NB4 (cell line): ENCODE results near the gene AHRR.

Experiments used
- DNase-seq: peaks from one replicate; pipeline ENCODE4 v3.0.0; 2010; ENCODE audit warnings: low read depth
- H3K4me3 ChIP-seq: one replicate; pipeline ENCODE4 v1.5.1; 2011; ENCODE audit warnings: mild to moderate bottlenecking, low read depth, low read length, moderate library complexity
- MAX ChIP-seq: IDR thresholded peaks from 2 replicates; pipeline ENCODE4 v1.6.1; 2011; ENCODE audit warnings: low read depth, low read length
- MYC ChIP-seq: IDR thresholded peaks from 2 replicates; pipeline ENCODE4 v1.6.1; 2011; ENCODE audit warnings: low read depth, low read length
- POLR2A ChIP-seq: IDR thresholded peaks from 2 replicates; pipeline ENCODE4 v1.6.1; 2011; ENCODE audit warnings: mild to moderate bottlenecking; ENCODE audit not compliant: insufficient read length; ENCODE audit errors: extremely low read depth
- TF ChIP-seq, protein P1 (sequence below): IDR thresholded peaks from one replicate; pipeline ENCODE4 v1.5.1; 2012; ENCODE audit warnings: low read depth, low read length

AHRR gene

GRCh38 chr5:386432-387341 is 65.2 kb downstream of the AHRR start:
- peak; percentile 17 for DNase-seq
- TF ChIP-seq MYC (no peak), MAX (no peak), POLR2A (no peak)
- TF ChIP-seq, protein P1, sequence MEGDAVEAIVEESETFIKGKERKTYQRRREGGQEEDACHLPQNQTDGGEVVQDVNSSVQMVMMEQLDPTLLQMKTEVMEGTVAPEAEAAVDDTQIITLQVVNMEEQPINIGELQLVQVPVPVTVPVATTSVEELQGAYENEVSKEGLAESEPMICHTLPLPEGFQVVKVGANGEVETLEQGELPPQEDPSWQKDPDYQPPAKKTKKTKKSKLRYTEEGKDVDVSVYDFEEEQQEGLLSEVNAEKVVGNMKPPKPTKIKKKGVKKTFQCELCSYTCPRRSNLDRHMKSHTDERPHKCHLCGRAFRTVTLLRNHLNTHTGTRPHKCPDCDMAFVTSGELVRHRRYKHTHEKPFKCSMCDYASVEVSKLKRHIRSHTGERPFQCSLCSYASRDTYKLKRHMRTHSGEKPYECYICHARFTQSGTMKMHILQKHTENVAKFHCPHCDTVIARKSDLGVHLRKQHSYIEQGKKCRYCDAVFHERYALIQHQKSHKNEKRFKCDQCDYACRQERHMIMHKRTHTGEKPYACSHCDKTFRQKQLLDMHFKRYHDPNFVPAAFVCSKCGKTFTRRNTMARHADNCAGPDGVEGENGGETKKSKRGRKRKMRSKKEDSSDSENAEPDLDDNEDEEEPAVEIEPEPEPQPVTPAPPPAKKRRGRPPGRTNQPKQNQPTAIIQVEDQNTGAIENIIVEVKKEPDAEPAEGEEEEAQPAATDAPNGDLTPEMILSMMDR = no peak
- no peak overlapping the region for H3K4me3 ChIP-seq

DNA sequence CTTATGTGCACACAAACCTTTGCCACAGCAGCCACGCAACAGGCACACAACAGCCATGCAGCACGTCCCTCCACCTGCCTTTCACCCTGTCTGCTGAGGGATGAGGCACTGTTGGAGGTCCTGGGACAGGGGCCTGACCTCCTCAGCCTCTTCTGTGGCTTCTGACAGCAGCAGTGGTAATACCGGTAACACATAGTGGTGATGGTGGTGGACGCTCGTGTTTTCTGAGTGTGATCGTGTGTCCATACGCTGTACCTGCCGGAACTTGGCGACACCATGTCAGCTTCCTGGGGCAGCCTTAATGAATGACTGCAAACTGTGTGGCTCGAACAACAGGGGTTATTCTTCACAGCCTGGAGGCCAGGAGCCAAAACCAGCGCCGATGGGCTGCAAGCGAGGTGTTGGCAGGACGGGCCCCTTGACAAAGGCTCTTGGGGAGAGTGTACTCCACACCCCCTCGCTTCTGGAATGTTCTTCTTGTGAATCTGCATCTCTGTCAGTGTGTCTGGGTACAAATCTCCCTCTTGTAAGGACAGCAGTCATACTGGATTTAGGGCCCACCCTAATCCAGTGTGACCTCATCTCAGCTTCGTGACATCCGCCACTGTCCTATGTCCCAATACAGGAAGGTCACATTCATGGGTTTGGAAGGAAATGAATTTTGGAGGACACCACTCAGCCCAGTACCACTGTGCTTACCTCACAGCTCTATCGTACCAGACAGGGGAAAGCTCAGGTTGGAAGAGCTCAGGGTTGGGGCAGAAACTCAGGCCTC is 66.2 kb downstream of the AHRR start:
- no peak for TF ChIP-seq POLR2A
- 0 out of 2 replicates have a peak, but pooled peaks have one; percentile 15 for TF ChIP-seq MYC
- H3K4me3 ChIP-seq = no peak overlapping the region
- peak; percentile 48 for DNase-seq

DNA sequence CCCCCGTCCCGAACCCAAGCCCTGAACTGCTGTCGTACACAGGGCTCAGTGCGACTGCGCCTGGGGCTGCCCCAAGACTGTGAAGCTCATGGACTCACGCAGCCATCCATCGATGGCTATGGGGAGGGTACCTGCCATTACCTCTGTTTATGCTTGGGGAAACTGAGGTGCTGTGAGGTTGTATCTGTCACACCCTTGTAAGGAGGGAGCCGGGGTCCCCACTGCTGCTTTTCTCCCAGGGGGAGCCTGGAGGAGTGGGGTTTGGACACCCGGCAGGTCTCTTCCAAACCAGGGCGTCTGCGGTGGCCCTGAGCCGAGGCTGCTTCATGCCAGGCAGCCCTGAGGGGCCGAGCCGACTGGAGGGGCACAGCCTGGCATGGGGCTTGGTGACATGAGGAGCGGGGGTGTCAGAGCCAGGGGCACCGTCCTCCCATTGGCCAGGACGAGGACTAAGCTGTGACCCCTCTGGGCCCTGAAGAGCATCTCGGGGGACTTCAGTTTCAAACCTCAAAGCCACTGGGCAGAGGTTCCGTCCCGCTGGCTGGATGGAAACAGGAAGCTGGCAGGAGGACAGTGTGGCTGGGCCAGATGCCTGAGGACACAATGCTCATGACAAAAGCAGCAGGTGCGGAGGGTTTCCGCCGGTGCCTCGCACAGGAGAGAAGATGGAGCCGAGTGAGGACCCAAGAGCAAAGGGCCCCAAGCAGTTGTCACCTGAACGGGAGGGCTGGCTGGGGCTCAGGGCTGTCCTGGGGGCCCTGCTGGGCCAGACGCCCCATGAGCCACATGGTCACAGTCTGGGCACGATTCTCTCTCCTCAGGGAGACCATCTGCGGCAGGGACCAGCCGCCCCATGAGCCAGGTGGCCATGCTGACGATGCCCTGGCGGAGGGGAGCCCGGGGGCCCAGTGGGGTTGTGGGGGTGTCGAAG is 67.0 kb downstream of the AHRR start:
- TF ChIP-seq POLR2A (peak; percentile 35), MAX (peak; percentile 16; the same call in 1 of the 2 replicates), MYC (no peak)
- TF ChIP-seq, protein P1 = no peak

GRCh38 chr5:389197-389821 is 67.8 kb downstream of the AHRR start:
- no peak overlapping the region for H3K4me3 ChIP-seq
- TF ChIP-seq POLR2A = peak; percentile 42
- TF ChIP-seq, protein P1 = no peak
- no peak for TF ChIP-seq MAX
- TF ChIP-seq MYC = no peak
- DNase-seq = no peak

More for the DNA sequence above, 67.0 kb downstream of the AHRR start:
- no peak overlapping the region for H3K4me3 ChIP-seq
- DNase-seq = peak; percentile 61

GRCh38 chr5:389891-390622 is 68.5 kb downstream of the AHRR start:
- no peak overlapping the region for H3K4me3 ChIP-seq
- TF ChIP-seq, protein P1 = no peak
- TF ChIP-seq MYC (no peak), MAX (no peak), POLR2A (no peak)
- no peak for DNase-seq
